A673 (cell line): ENCODE results near the gene PLCG2. TPM values are rescaled to one million over a fixed set of nuclear protein-coding genes. Genes with fewer than 3 reads are reported as not detected.

Experiments
- BruUV-seq: library from RNA; stranded (reverse); fragments of 400-500 nt; replicated peaks from 2 replicates; lab custom pipeline; 2021; lab: Mats Ljungman, UMichigan
- CTCF ChIA-PET: fragments of 300-600 bp; sonication (Branson Sonifier 250); formaldehyde crosslinking; loops from one replicate; lab custom pipeline; 2022; ENCODE audit warnings: antibody characterized with exemption; lab: Charles Lee
- POLR2A ChIA-PET: fragments of 300-600 bp; sonication (Branson Sonifier 250); formaldehyde crosslinking; loops from one replicate; lab custom pipeline; 2022; ENCODE audit warnings: antibody characterized with exemption; ENCODE audit not compliant: low non-redundant PET; lab: Charles Lee
- DNase-seq: peaks from one replicate; pipeline ENCODE4 v3.0.0-alpha.2; 2015; ENCODE audit warnings: low spot score
- H3K27ac ChIP-seq: fragments of 200-600 bp; sonication (generic); 2 replicates; pipeline ENCODE4 v1.5.1; 2016; ENCODE audit warnings: mixed run types, low read depth, mild to moderate bottlenecking, mixed read lengths, antibody characterized with exemption, low read length; ENCODE audit not compliant: poor library complexity, severe bottlenecking
- H3K27me3 ChIP-seq: fragments of 200-600 bp; sonication (generic); replicated peaks from 2 replicates; pipeline ENCODE4 v1.6.1; 2017; ENCODE audit warnings: mixed run types, low read depth, mild to moderate bottlenecking, mixed read lengths, antibody characterized with exemption, low read length; ENCODE audit not compliant: insufficient read depth, poor library complexity
- H3K36me3 ChIP-seq: fragments of 200-600 bp; sonication (generic); 2 replicates; pipeline ENCODE4 v1.6.1; 2016; ENCODE audit warnings: mixed run types, mild to moderate bottlenecking, mixed read lengths, antibody characterized with exemption, low read length; ENCODE audit not compliant: insufficient read depth, poor library complexity, severe bottlenecking
- H3K4me1 ChIP-seq: fragments of 200-600 bp; sonication (generic); 2 replicates; pipeline ENCODE4 v1.6.1; 2017; ENCODE audit warnings: mixed run types, mild to moderate bottlenecking, mixed read lengths, antibody characterized with exemption, low read length; ENCODE audit not compliant: insufficient read depth, poor library complexity, severe bottlenecking
- H3K4me3 ChIP-seq: fragments of 200-600 bp; sonication (generic); 2 replicates; pipeline ENCODE4 v1.5.1; 2016; ENCODE audit warnings: low read depth, mixed run types, mild to moderate bottlenecking, mixed read lengths, low read length; ENCODE audit not compliant: poor library complexity, severe bottlenecking
- H3K9me3 ChIP-seq: fragments of 200-600 bp; sonication (generic); 2 replicates; pipeline ENCODE4 v1.6.1; 2016; ENCODE audit warnings: mixed run types, low read depth, mild to moderate bottlenecking, mixed read lengths, antibody characterized with exemption, low read length; ENCODE audit not compliant: poor library complexity, severe bottlenecking
- CTCF ChIP-seq: fragments of 300-800, 200-600 bp; sonication (generic); conservative IDR thresholded peaks from 2 replicates; pipeline ENCODE4 v1.5.1; 2017; ENCODE audit warnings: low read depth, mild to moderate bottlenecking, antibody characterized with exemption, low read length, moderate library complexity, mixed read lengths
- EZH2 ChIP-seq: fragments of 200-600 bp; sonication (generic); IDR thresholded peaks from 2 replicates; pipeline ENCODE4 v1.6.1; 2017; ENCODE audit warnings: borderline replicate concordance, low read depth, mild to moderate bottlenecking, mixed read lengths, antibody characterized with exemption, low read length; ENCODE audit not compliant: poor library complexity, severe bottlenecking
- intact Hi-C: fragments of 100-400 bp; cut with micrococcal nuclease; formaldehyde crosslinking; loops from one replicate; pipeline ENCODE4 v1.10.0; 2022; ENCODE audit not compliant: unreplicated experiment
- total RNA-seq: library from RNA; stranded (reverse); gene quantifications from 2 replicates; pipeline ENCODE4 v1.2.3, GENCODE V29; 2021

Gene PLCG2
- total RNA-seq, 1 experiment from 2014 or later, result 9.6 TPM

- H3K27ac ChIP-seq, result no peak overlapping the region
- no peak overlapping the region for H3K4me3 ChIP-seq
- ChIA-PET POLR2A (no interaction called here), CTCF (no interaction called here)
- TF ChIP-seq EZH2 (no peak), CTCF (no peak)
- H3K36me3 ChIP-seq, result no peaks in the 10 kb centered on the region
- peaks cover 9% of the 10 kb centered on the region for H3K27me3 ChIP-seq
- BruUV-seq, result no TSS peak
- no peaks in the 10 kb centered on the region for H3K4me1 ChIP-seq
- DNase-seq, result no peak
- intact Hi-C loops, result no loop called here
- H3K9me3 ChIP-seq, result no peaks in the 10 kb centered on the region
These were observed 82.8 kb downstream of the PLCG2 start for GRCh38 chr16:81861915-81862314.

GRCh38 chr16:81863630-81864352, 84.7 kb downstream of the PLCG2 start:
- ChIA-PET CTCF (no interaction called here), POLR2A (no interaction called here)
- Histone ChIP-seq H3K36me3 (no peaks in the 10 kb centered on the region), H3K27me3 (peaks cover 9% of the 10 kb centered on the region), H3K9me3 (no peaks in the 10 kb centered on the region), H3K27ac (no peak overlapping the region), H3K4me3 (no peak overlapping the region), H3K4me1 (no peaks in the 10 kb centered on the region)
- no peak for TF ChIP-seq EZH2
- no peak for DNase-seq
- no TSS peak for BruUV-seq
- intact Hi-C loops, result no loop called here

- no TSS peak for BruUV-seq
- intact Hi-C loops, result no loop called here
- H3K27ac ChIP-seq, result no peak overlapping the region
- no peaks in the 10 kb centered on the region for H3K36me3 ChIP-seq
- H3K4me1 ChIP-seq, result no peaks in the 10 kb centered on the region
- H3K4me3 ChIP-seq, result no peak overlapping the region
- H3K27me3 ChIP-seq, result peaks cover 9% of the 10 kb centered on the region
- H3K9me3 ChIP-seq, result no peaks in the 10 kb centered on the region
- ChIA-PET POLR2A (no interaction called here), CTCF (no interaction called here)
- TF ChIP-seq CTCF (no peak), EZH2 (no peak)
- DNase-seq, result no peak
These were observed 85.7 kb downstream of the PLCG2 start for GRCh38 chr16:81864646-81865382.
